CD8-positive, alpha-beta memory T cell (primary cell): ENCODE data around the gene NDOR1. TPM values are rescaled to one million over a fixed set of nuclear protein-coding genes. Genes with fewer than 3 reads are reported as not detected.
A peak's percentile ranks its signal among the peaks of the same experiment; 100 is the strongest.

ENCODE experiments used
- CTCF ChIA-PET: fragments of 350-600 bp; sonication (Branson Sonifier 250); formaldehyde crosslinking; loops from one replicate; lab custom pipeline; 2021; ENCODE audit warnings: antibody characterized with exemption; lab: Charles Lee
- POLR2A ChIA-PET: fragments of 350-600 bp; sonication (Branson Sonifier 250); formaldehyde crosslinking; loops from one replicate; lab custom pipeline; 2021; ENCODE audit warnings: antibody characterized with exemption; lab: Charles Lee
- DNase-seq, 5 donors: peaks; one replicate each; pipeline versions ENCODE4 v3.0.0 to v3.0.0-alpha.2; 2020 to 2022; ENCODE audit warnings: mixed read lengths in 1 of 5
- H3K27ac ChIP-seq: one replicate; pipeline ENCODE4 v1.7.0; 2013; ENCODE audit warnings: low read depth, mild to moderate bottlenecking, low read length, moderate library complexity
- H3K27me3 ChIP-seq: 2 replicates; pipeline ENCODE4 v1.7.0; 2013; ENCODE audit warnings: low read length, mild to moderate bottlenecking; ENCODE audit not compliant: insufficient read depth, poor library complexity, severe bottlenecking
- H3K36me3 ChIP-seq: 2 replicates; pipeline ENCODE4 v1.7.0; 2013; ENCODE audit warnings: mild to moderate bottlenecking, low read length, moderate library complexity; ENCODE audit not compliant: insufficient read depth
- H3K4me1 ChIP-seq: 2 replicates; pipeline ENCODE4 v1.7.0; 2013; ENCODE audit warnings: mild to moderate bottlenecking, low read length, moderate library complexity; ENCODE audit not compliant: insufficient read depth
- H3K4me3 ChIP-seq: 2 replicates; pipeline ENCODE4 v1.7.0; 2013; ENCODE audit warnings: mild to moderate bottlenecking, low read length
- H3K9me3 ChIP-seq: 2 replicates; pipeline ENCODE4 v1.7.0; 2013; ENCODE audit warnings: mild to moderate bottlenecking, low read length
- H3K27ac Mint-ChIP-seq, 8 donors: one replicate each; pipeline ENCODE4 v1.8.0; 2020 to 2021; ENCODE audit warnings: mixed read lengths in 8 of 8, mild to moderate bottlenecking in 6 of 8, inconsistent platforms in 3 of 8, moderate library complexity in 3 of 8
- H3K27me3 Mint-ChIP-seq, 2 donors: one replicate each; pipeline ENCODE4 v1.8.0; 2020 to 2021; ENCODE audit warnings: mixed read lengths in 2 of 2, mild to moderate bottlenecking in 1 of 2, moderate library complexity in 1 of 2
- H3K36me3 Mint-ChIP-seq, 3 donors: one replicate each; pipeline ENCODE4 v1.8.0; 2020 to 2021; ENCODE audit warnings: mixed read lengths in 3 of 3, inconsistent platforms in 1 of 3, mild to moderate bottlenecking in 1 of 3
- H3K4me1 Mint-ChIP-seq, 3 donors: one replicate each; pipeline ENCODE4 v1.8.0; 2020 to 2021; ENCODE audit warnings: mixed read lengths in 3 of 3, inconsistent platforms in 1 of 3, mild to moderate bottlenecking in 1 of 3
- H3K4me3 Mint-ChIP-seq, 7 donors: one replicate each; pipeline ENCODE4 v1.8.0; 2020 to 2021; ENCODE audit warnings: mixed read lengths in 7 of 7, mild to moderate bottlenecking in 6 of 7, moderate library complexity in 4 of 7, inconsistent platforms in 2 of 7
- H3K9me3 Mint-ChIP-seq, 5 donors: one replicate each; pipeline ENCODE4 v1.8.0; 2020 to 2022; ENCODE audit warnings: mixed read lengths in 5 of 5, mild to moderate bottlenecking in 3 of 5, moderate library complexity in 2 of 5, inconsistent platforms in 1 of 5
- polyA plus RNA-seq: library from polyadenylated mRNA; unstranded; fragments of 300-500 nt; fragmentation: Illumina TruSeq; gene quantifications from one replicate; pipeline ENCODE4 v1.2.3, GENCODE V29; 2021
- total RNA-seq, 2 experiments: library from RNA; stranded (reverse); gene quantifications; one replicate each; pipeline ENCODE4 v1.2.3, GENCODE V29; 2021

Gene NDOR1
- total and polyA plus RNA-seq, 3 experiments from 2014 or later = 9.9 to 47.4 (median 45.1) TPM

- no peak for DNase-seq
- Mint-ChIP-seq H3K4me1 (peaks cover 4 to 12% (median 4%) of the 10 kb centered on the region in 3 donors), H3K27me3 (peaks cover 2 to 7% of the 10 kb centered on the region in 2 donors), H3K9me3 (no peaks in the 10 kb centered on the region), H3K36me3 (no peaks in the 10 kb centered on the region), H3K4me3 (peak overlapping the region in 1 of 7 donors; percentile 17), H3K27ac (peak overlapping the region in 2 of 8 donors; percentile 60)
- H3K27ac ChIP-seq = no peak overlapping the region
- H3K36me3 ChIP-seq = no peaks in the 10 kb centered on the region
- H3K27me3 ChIP-seq = no peaks in the 10 kb centered on the region
- no peak overlapping the region for H3K4me3 ChIP-seq
- CTCF ChIA-PET = interaction anchor here (0.6 to 4.6 kb wide), 15 partner anchors 9 to 441 kb away, joined by 3 to 30 read pairs (median 6); partner anchors contain the start of genes ABCA2, ANAPC2, DPP7 and MAN1B1
- POLR2A ChIA-PET = no interaction called here
- no peaks in the 10 kb centered on the region for H3K9me3 ChIP-seq
- peaks cover 8% of the 10 kb centered on the region for H3K4me1 ChIP-seq
Observed at GRCh38 chr9:137227853-137228505, 22.5 kb downstream of the NDOR1 start.

GRCh38 chr9:137228506-137228967 lies 23.0 kb downstream of the NDOR1 start:
- ChIA-PET CTCF (interaction anchor here (0.6 to 4.6 kb wide), 4 partner anchors 39 to 142 kb away, joined by 3 to 30 read pairs (median 14); partner anchors contain the start of genes ANAPC2, MAN1B1 and SSNA1), POLR2A (no interaction called here)
- H3K4me1 ChIP-seq = peaks cover 6% of the 10 kb centered on the region
- no peaks in the 10 kb centered on the region for H3K9me3 ChIP-seq
- DNase-seq = no peak
- H3K9me3 Mint-ChIP-seq = no peaks in the 10 kb centered on the region
- H3K4me1 Mint-ChIP-seq = peaks cover 3 to 8% (median 4%) of the 10 kb centered on the region in 3 donors
- H3K27ac Mint-ChIP-seq = no peak overlapping the region
- H3K4me3 ChIP-seq = no peak overlapping the region
- H3K36me3 Mint-ChIP-seq = no peaks in the 10 kb centered on the region
- H3K4me3 Mint-ChIP-seq = no peak overlapping the region
- no peaks in the 10 kb centered on the region for H3K36me3 ChIP-seq
- peaks cover 2 to 7% of the 10 kb centered on the region in 2 donors for H3K27me3 Mint-ChIP-seq
- H3K27me3 ChIP-seq = no peaks in the 10 kb centered on the region
- H3K27ac ChIP-seq = no peak overlapping the region

- H3K27me3 Mint-ChIP-seq = peaks cover 2 to 7% of the 10 kb centered on the region in 2 donors
- no peak for DNase-seq
- H3K9me3 Mint-ChIP-seq = no peaks in the 10 kb centered on the region
- H3K4me3 Mint-ChIP-seq = no peak overlapping the region
- no peaks in the 10 kb centered on the region for H3K36me3 Mint-ChIP-seq
- POLR2A ChIA-PET = no interaction called here
- CTCF ChIA-PET = interaction anchor here (1.7 kb wide), 1 partner anchor 10 kb away, joined by 4 read pairs; no protein-coding TSS in a partner anchor
- Histone ChIP-seq H3K36me3 (no peaks in the 10 kb centered on the region), H3K9me3 (no peaks in the 10 kb centered on the region), H3K27me3 (no peaks in the 10 kb centered on the region), H3K4me1 (no peaks in the 10 kb centered on the region), H3K27ac (no peak overlapping the region), H3K4me3 (no peak overlapping the region)
- no peak overlapping the region for H3K27ac Mint-ChIP-seq
- peaks cover 3 to 5% (median 4%) of the 10 kb centered on the region in 3 donors for H3K4me1 Mint-ChIP-seq
Observed at GRCh38 chr9:137228968-137229896, 23.7 kb downstream of the NDOR1 start.

DNA sequence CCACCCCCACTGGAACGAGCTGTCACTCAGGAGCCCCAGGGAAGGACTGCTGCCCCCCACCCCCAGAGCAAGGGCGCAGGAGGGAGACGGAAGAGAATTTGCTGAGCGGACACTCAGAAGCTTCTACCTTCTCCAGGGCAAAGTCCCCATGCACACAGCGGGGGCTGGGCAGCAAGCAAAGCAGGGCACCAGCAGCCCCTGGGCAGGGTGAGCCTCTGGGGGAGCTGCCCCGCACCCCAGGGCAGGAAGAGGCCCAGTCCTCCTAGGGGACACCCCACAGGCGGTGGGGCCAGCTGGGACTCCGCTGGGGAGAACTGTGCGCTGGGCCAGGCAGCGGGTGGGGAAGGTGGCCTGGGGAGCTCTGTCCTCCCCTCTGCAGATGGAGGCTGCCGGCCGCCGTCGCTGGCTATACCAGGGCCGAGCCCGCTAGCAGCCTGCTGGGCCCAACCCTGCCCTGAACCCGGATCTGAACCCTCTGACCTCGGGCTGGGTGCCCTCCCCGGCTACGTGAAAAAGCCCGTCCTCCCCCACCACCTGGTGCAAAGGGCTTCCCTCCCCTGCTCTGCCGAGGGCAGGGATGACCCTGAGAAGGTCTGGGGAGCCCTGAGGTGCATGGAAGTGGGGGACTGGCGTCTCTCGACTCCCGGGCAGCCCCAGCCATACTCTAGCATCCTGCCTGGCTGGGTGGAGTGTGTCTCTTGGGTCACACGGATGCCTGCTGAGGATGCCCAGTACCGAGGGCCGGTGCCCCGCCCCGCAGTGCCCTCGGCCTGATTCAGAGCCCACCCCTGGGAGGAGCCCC lies 24.6 kb downstream of the NDOR1 start:
- no peak overlapping the region for H3K27ac ChIP-seq
- no peak overlapping the region for H3K4me3 ChIP-seq
- H3K4me1 ChIP-seq = no peaks in the 10 kb centered on the region
- no peaks in the 10 kb centered on the region for H3K36me3 ChIP-seq
- no peaks in the 10 kb centered on the region for H3K27me3 ChIP-seq
- Mint-ChIP-seq H3K27ac (peak overlapping the region in 1 of 8 donors; percentile 65), H3K4me1 (peaks cover 3 to 5% (median 4%) of the 10 kb centered on the region in 3 donors), H3K27me3 (peaks cover 2 to 13% of the 10 kb centered on the region in 2 donors), H3K36me3 (no peaks in the 10 kb centered on the region), H3K9me3 (no peaks in the 10 kb centered on the region), H3K4me3 (no peak overlapping the region)
- CTCF ChIA-PET = interaction anchor here (1.7 kb wide), 1 partner anchor 9 kb away, joined by 4 read pairs; no protein-coding TSS in a partner anchor
- no peaks in the 10 kb centered on the region for H3K9me3 ChIP-seq
- POLR2A ChIA-PET = no interaction called here
- no peak for DNase-seq

DNA sequence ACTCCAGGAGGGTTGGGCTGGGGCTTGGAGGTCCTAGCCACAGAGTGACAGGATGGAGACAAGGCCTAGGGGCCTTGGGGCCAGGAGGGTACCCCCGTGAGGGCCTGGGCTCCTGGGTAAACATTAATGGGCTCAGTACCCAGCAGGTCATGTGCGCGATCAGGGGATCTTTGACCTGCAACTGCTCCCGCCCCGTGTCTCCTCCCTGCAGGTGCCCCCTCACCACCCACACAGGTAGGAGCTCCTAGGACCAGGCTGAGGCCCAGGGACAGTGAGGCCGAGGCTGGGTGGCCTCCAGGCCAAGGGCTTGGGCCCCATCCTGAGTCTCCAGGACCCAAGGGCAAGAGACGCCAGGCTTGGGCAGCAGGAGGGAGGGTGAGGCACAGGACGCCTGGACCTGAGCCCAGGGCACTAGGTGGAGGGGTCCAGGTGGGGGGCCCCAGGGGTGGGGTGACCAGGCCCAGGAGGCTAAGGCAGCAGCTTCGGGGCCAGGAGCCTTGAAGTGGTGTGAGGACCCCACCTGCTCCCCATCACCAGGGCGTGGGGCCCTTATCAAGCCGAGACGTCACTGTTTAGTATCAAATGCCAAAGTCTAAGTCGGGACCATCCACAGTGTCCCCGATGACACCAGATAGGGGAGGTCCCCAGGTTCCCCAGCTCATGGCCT lies 25.3 kb downstream of the NDOR1 start, which contains the start of gene SLC34A3:
SLC34A3 (plus strand) TSS at position 197 of the 667 bp plus-strand sequence. CDS start 802 bp downstream, outside the sequence.
- no peaks in the 10 kb centered on the region for H3K9me3 ChIP-seq
- H3K36me3 Mint-ChIP-seq = no peaks in the 10 kb centered on the region
- no peaks in the 10 kb centered on the region for H3K36me3 ChIP-seq
- H3K4me3 ChIP-seq = no peak within 1 kb of the TSS
- H3K4me1 ChIP-seq = peaks cover under 1% of the 10 kb centered on the region
- no peak within 1 kb of the TSS for H3K27ac ChIP-seq
- no peaks in the 10 kb centered on the region for H3K9me3 Mint-ChIP-seq
- H3K27ac Mint-ChIP-seq = peak within 1 kb of the TSS in 2 of 8 donors; percentile 65 to 74
- no peak within 1 kb of the TSS for H3K4me3 Mint-ChIP-seq
- CTCF ChIA-PET = interaction anchor here (0.6 to 1.7 kb wide), 2 partner anchors 9 to 184 kb away, joined by 4 read pairs; no protein-coding TSS in a partner anchor
- POLR2A ChIA-PET = no interaction called here
- H3K27me3 Mint-ChIP-seq = peaks cover 2 to 15% of the 10 kb centered on the region in 2 donors
- H3K27me3 ChIP-seq = no peaks in the 10 kb centered on the region
- peaks cover 2 to 5% (median 4%) of the 10 kb centered on the region in 3 donors for H3K4me1 Mint-ChIP-seq
- DNase-seq = no peak

DNA sequence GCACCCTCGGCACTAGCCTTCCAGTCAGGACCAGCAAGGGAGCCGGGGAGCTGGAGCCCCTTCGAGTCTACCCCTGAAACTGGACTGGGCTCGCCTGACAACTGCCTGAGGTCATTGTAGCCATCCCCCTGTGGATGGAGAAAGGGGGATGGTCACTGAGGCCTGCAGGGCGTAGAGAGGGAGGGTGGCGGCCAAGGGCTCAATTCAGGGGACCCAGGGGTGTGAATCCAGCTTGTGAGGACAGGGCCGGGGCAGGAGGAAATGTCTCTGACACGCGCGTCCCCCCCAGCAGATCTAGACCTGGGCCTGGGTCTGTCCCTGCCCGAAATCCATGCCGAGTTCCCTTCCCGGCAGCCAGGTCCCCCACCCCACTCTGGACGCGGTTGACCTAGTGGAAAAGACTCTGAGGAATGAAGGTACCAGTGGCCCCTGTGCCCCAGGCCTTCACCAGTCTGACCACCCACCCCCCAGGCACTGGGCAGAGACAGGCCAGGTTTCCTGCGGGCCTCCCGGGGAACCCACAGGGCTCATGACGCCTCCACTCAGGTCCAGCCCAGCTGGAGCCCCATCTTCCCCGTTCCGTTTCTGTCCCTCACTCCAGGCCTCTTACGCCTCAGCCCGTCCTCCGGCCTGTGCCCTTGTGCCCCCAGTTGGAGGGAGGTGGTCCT lies 26.0 kb downstream of the NDOR1 start:
- Mint-ChIP-seq H3K27ac (no peak overlapping the region), H3K9me3 (no peaks in the 10 kb centered on the region), H3K27me3 (peaks cover 2 to 15% of the 10 kb centered on the region in 2 donors), H3K36me3 (no peaks in the 10 kb centered on the region), H3K4me1 (peaks cover 2 to 10% (median 4%) of the 10 kb centered on the region in 3 donors), H3K4me3 (no peak overlapping the region)
- Histone ChIP-seq H3K4me3 (no peak overlapping the region), H3K4me1 (peaks cover 6% of the 10 kb centered on the region), H3K27me3 (no peaks in the 10 kb centered on the region), H3K27ac (no peak overlapping the region), H3K9me3 (no peaks in the 10 kb centered on the region), H3K36me3 (no peaks in the 10 kb centered on the region)
- ChIA-PET CTCF (interaction anchor here (0.6 kb wide), 1 partner anchor 185 kb away, joined by 4 read pairs; no protein-coding TSS in a partner anchor), POLR2A (no interaction called here)
- no peak for DNase-seq
